GM19468 (cell line): ENCODE results near the gene AP5S1.
"Not testable (repeated sequence)": the region's sequence is repeated elsewhere in the genome, so short reads cannot be mapped to it uniquely, and the experiment has no call there.

Experiments used
- ATAC-seq: cut with Tn5 transposase; IDR thresholded peaks from one replicate; pipeline ENCODE4 v1.9.1; 2021; ENCODE audit warnings: mild to moderate bottlenecking, moderate library complexity, moderate number of reproducible peaks; ENCODE audit not compliant: unreplicated experiment; ENCODE audit errors: extremely low read depth

Gene AP5S1

GRCh38 chr20:3808544-3808943 lies 11.8 kb upstream of the AP5S1 start:
- ATAC-seq: no peak

GRCh38 chr20:3811467-3812258 lies 8.7 kb upstream of the AP5S1 start:
- ATAC-seq: no peak

- ATAC-seq: no peak
These were observed 8.1 kb upstream of the AP5S1 start for GRCh38 chr20:3812259-3812681.

- no peak for ATAC-seq
These were observed 7.1 kb upstream of the AP5S1 start for GRCh38 chr20:3812975-3813847.

GRCh38 chr20:3813848-3814581 lies 6.3 kb upstream of the AP5S1 start:
- no peak for ATAC-seq

- ATAC-seq: no peak
These were observed 5.3 kb upstream of the AP5S1 start for GRCh38 chr20:3814928-3815495.

GRCh38 chr20:3815703-3816315 lies 4.5 kb upstream of the AP5S1 start:
- no peak for ATAC-seq

GRCh38 chr20:3818155-3819151 lies 1.9 kb upstream of the AP5S1 start:
- ATAC-seq: no peak

- no peak for ATAC-seq
These were observed 818 bp upstream of the AP5S1 start for GRCh38 chr20:3819411-3820047.

GRCh38 chr20:3820901-3821727 lies 767 bp downstream of the AP5S1 start:
- no peak for ATAC-seq

GRCh38 chr20:3821996-3822395 lies 1.6 kb downstream of the AP5S1 start:
- ATAC-seq: no peak

GRCh38 chr20:3823881-3824280 lies 3.5 kb downstream of the AP5S1 start:
- ATAC-seq: no peak

GRCh38 chr20:3825526-3825925 lies 5.2 kb downstream of the AP5S1 start:
- ATAC-seq: no peak

- ATAC-seq: no peak
These were observed 6.1 kb downstream of the AP5S1 start for GRCh38 chr20:3826420-3826819.

GRCh38 chr20:3828798-3829197 lies 8.5 kb downstream of the AP5S1 start:
- ATAC-seq: no peak

- ATAC-seq: not testable (repeated sequence)
These were observed 9.5 kb downstream of the AP5S1 start for GRCh38 chr20:3829891-3830290.

- no peak for ATAC-seq
These were observed 15.8 kb downstream of the AP5S1 start for GRCh38 chr20:3836132-3836531.
